Stimulated activated effector memory CD8-positive, alpha-beta T cell treated with anti-CD3 and anti-CD28 coated beads, Interleukin-12 subunit alpha, Interleukin-12 subunit beta, amount 100 ng/mL, for 72 hours (primary cell): Measurements from ENCODE around the gene PTPRA.
A peak's percentile ranks its signal among the peaks of the same experiment; 100 is the strongest.
"Not testable (repeated sequence)": the region's sequence is repeated elsewhere in the genome, so short reads cannot be mapped to it uniquely, and the experiment has no call there.

Experiments used
- ATAC-seq: fragments of 150-1000 bp; cut with Tn5 transposase; 2 replicates; pipeline ENCODE4 v1.10.0; 2021
- DNase-seq, 2 donors: peaks; one replicate each; pipeline ENCODE4 v3.0.0; 2021 to 2022; ENCODE audit warnings: low spot score in 2 of 2
- H3K27ac Mint-ChIP-seq: one replicate; pipeline ENCODE4 v1.8.0; 2022; ENCODE audit warnings: mild to moderate bottlenecking, mixed read lengths
- H3K36me3 Mint-ChIP-seq: one replicate; pipeline ENCODE4 v1.8.0; 2022; ENCODE audit warnings: mild to moderate bottlenecking, mixed read lengths
- H3K4me1 Mint-ChIP-seq: one replicate; pipeline ENCODE4 v1.8.0; 2022; ENCODE audit warnings: mixed read lengths
- H3K4me3 Mint-ChIP-seq: one replicate; pipeline ENCODE4 v1.8.0; 2022; ENCODE audit warnings: mild to moderate bottlenecking, mixed read lengths
- H3K9me3 Mint-ChIP-seq: one replicate; pipeline ENCODE4 v1.8.0; 2022; ENCODE audit warnings: mixed read lengths

PTPRA gene

GRCh38 chr20:2891343-2891742, 18.1 kb downstream of the PTPRA start:
- H3K4me1 Mint-ChIP-seq: peaks cover 62% of the 10 kb centered on the region
- peak overlapping the region; percentile 44 for H3K27ac Mint-ChIP-seq
- H3K9me3 Mint-ChIP-seq: no peaks in the 10 kb centered on the region
- ATAC-seq: no peak
- DNase-seq: no peak
- H3K4me3 Mint-ChIP-seq: no peak overlapping the region
- peaks cover 7% of the 10 kb centered on the region for H3K36me3 Mint-ChIP-seq

DNA sequence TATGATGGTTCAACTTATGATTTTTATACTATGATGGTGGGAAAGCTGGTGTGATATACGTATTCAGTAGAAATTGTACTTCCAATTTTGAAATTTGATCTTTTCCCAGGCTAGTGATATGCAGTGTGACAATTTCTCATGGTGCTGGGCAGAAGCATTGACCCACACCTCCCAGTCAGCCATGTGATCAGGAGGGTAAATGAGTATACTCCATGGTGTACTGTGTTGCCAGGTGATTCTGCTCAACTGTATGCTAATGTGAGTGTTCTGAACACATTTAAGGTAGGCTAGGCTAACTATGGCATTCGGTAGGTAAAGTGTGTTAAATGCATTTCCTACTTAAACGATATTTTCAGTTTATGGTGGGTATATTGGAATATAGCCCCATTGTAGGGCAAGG, 19.1 kb downstream of the PTPRA start:
- ATAC-seq: no peak
- Mint-ChIP-seq H3K27ac (no peak overlapping the region), H3K4me3 (no peak overlapping the region), H3K4me1 (peaks cover 64% of the 10 kb centered on the region), H3K9me3 (no peaks in the 10 kb centered on the region), H3K36me3 (peaks cover 9% of the 10 kb centered on the region)
- no peak for DNase-seq

DNA sequence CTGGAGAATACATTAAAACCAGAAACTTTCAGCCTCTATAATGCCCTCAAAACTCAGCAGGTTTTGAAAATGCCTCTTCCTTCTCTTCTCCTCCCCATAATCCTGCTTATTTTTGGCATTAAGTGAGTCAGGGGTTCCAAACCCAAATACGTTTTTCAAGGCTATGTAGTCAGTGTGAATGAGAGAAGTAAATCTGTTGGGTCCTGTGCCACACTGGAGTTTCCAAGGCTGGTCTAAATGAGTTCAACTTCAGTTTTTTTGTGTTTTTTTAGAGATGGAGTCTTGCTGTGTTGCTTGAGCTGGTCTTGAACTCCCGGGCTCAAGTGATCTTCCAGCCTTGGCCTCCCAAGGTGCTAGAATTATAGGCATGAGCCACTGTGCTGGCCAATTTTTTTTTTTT, 20.9 kb downstream of the PTPRA start:
- no peak overlapping the region for H3K4me3 Mint-ChIP-seq
- DNase-seq: no peak
- peaks cover 55% of the 10 kb centered on the region for H3K4me1 Mint-ChIP-seq
- ATAC-seq: no peak
- no peaks in the 10 kb centered on the region for H3K9me3 Mint-ChIP-seq
- no peak overlapping the region for H3K27ac Mint-ChIP-seq
- peaks cover 14% of the 10 kb centered on the region for H3K36me3 Mint-ChIP-seq

- ATAC-seq, DNase-seq, H3K27ac Mint-ChIP-seq, H3K4me3 Mint-ChIP-seq, H3K9me3 Mint-ChIP-seq: not testable (repeated sequence)
- H3K4me1 Mint-ChIP-seq: peaks cover 54% of the 10 kb centered on the region
- H3K36me3 Mint-ChIP-seq: peaks cover 19% of the 10 kb centered on the region
Observed at GRCh38 chr20:2895154-2895553, 21.9 kb downstream of the PTPRA start.

DNA sequence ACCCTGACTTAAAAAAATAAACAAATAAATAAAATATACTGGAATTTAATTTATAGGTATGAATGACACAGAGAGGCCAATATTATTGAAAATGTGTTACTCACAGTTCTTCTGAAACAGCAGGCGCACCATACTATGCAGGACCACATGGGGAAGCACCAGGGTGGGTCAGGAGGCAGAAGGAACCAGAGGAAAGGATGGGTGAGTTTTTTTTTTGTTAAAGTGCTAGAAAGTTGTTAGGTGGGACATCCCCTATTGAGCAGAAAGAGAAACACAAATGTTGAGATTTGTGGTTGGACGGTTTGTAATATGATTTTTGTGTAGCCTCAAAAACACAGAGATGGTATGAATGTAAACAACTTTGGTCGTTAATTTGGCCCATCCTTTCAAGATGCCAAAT, 26.0 kb downstream of the PTPRA start:
- Mint-ChIP-seq H3K9me3 (no peaks in the 10 kb centered on the region), H3K4me1 (peaks cover 33% of the 10 kb centered on the region), H3K27ac (no peak overlapping the region), H3K4me3 (no peak overlapping the region), H3K36me3 (peaks cover 31% of the 10 kb centered on the region)
- ATAC-seq: peak; percentile 83
- DNase-seq: no peak

- no peaks in the 10 kb centered on the region for H3K9me3 Mint-ChIP-seq
- peaks cover 31% of the 10 kb centered on the region for H3K4me1 Mint-ChIP-seq
- peaks cover 31% of the 10 kb centered on the region for H3K36me3 Mint-ChIP-seq
- DNase-seq (no peak), ATAC-seq (no peak)
- no peak overlapping the region for H3K4me3 Mint-ChIP-seq
- H3K27ac Mint-ChIP-seq: peak overlapping the region; percentile 48
Observed at GRCh38 chr20:2900845-2901592, 27.7 kb downstream of the PTPRA start.

DNA sequence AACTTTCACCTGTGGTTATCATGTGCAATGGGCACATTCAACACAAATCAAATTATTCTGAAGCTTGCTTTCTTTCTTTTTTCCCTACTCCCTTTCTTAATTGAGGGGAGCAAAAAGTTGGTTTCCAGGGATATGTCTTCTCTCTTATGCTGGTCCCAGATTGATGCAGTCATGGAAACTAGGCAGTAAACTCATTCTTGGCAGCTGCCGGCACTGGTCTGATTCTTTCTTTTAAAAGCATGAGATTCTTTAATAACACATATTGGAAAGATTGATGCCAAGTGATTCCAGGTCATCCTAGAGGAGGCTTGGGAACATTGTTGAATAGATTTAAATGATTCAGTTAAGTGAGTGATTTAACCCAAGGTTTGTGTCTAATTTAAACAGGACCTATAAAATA, 29.0 kb downstream of the PTPRA start:
- ATAC-seq (no peak), DNase-seq (no peak)
- Mint-ChIP-seq H3K4me1 (peaks cover 23% of the 10 kb centered on the region), H3K9me3 (no peaks in the 10 kb centered on the region), H3K27ac (no peak overlapping the region), H3K36me3 (peaks cover 31% of the 10 kb centered on the region), H3K4me3 (no peak overlapping the region)

GRCh38 chr20:2902818-2903217, 29.5 kb downstream of the PTPRA start:
- no peaks in the 10 kb centered on the region for H3K9me3 Mint-ChIP-seq
- H3K36me3 Mint-ChIP-seq: peaks cover 26% of the 10 kb centered on the region
- H3K27ac Mint-ChIP-seq: no peak overlapping the region
- ATAC-seq (no peak), DNase-seq (no peak)
- peaks cover 23% of the 10 kb centered on the region for H3K4me1 Mint-ChIP-seq
- H3K4me3 Mint-ChIP-seq: no peak overlapping the region

- H3K4me1 Mint-ChIP-seq: peaks cover 22% of the 10 kb centered on the region
- DNase-seq (no peak), ATAC-seq (no peak)
- peaks cover 25% of the 10 kb centered on the region for H3K36me3 Mint-ChIP-seq
- H3K4me3 Mint-ChIP-seq: no peak overlapping the region
- no peak overlapping the region for H3K27ac Mint-ChIP-seq
- no peaks in the 10 kb centered on the region for H3K9me3 Mint-ChIP-seq
Observed at GRCh38 chr20:2903686-2904085, 30.4 kb downstream of the PTPRA start.

- no peak overlapping the region for H3K4me3 Mint-ChIP-seq
- DNase-seq: no peak
- peaks cover 10% of the 10 kb centered on the region for H3K4me1 Mint-ChIP-seq
- no peak for ATAC-seq
- no peak overlapping the region for H3K27ac Mint-ChIP-seq
- H3K36me3 Mint-ChIP-seq: peaks cover 17% of the 10 kb centered on the region
- no peaks in the 10 kb centered on the region for H3K9me3 Mint-ChIP-seq
Observed at GRCh38 chr20:2907519-2907918, 34.2 kb downstream of the PTPRA start.

DNA sequence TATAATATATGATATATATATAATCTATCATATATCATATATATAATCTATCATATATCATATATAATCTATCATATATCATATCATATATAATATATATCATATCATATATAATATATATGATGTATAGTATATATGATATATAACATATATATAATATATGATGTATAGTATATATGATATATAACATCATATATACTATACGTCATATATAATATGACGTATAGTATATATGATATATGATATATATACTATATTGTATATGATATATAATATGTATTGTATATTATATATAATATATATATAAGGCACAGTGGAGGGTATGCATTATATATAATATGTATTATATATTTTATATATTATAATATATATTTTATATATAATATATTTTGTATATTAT, 36.7 kb downstream of the PTPRA start:
- Mint-ChIP-seq H3K4me3 (no peak overlapping the region), H3K4me1 (peaks cover 10% of the 10 kb centered on the region), H3K9me3 (no peaks in the 10 kb centered on the region)

DNA sequence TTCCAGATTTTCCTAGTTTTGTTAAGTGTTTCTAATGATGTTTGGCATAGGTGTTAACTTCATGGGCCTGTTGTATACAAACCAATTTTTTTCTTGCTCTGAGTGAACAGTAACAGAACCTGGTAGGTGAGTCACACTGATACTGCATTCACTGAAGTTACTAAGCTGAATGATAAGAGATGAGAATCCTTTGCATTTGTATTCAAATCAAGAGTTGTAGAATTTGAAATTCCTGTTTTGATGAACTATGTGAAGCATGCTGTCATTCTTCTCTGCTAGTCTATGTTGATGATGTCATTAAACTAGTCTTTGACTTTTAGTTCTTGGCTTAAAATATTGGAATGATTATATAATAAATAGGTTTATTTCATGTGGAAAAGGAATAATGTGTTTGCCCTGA, 37.9 kb downstream of the PTPRA start:
- ATAC-seq (peak; percentile 100), DNase-seq (peak in 1 of 2 donors; percentile 13)
- no peaks in the 10 kb centered on the region for H3K9me3 Mint-ChIP-seq
- no peak overlapping the region for H3K4me3 Mint-ChIP-seq
- peaks cover 9% of the 10 kb centered on the region for H3K36me3 Mint-ChIP-seq
- H3K27ac Mint-ChIP-seq: no peak overlapping the region
- peaks cover 10% of the 10 kb centered on the region for H3K4me1 Mint-ChIP-seq

More for the DNA sequence above, 36.7 kb downstream of the PTPRA start:
- Mint-ChIP-seq H3K36me3 (peaks cover 9% of the 10 kb centered on the region), H3K27ac (no peak overlapping the region)
- DNase-seq (no peak), ATAC-seq (no peak)

GRCh38 chr20:2914160-2914559, 40.9 kb downstream of the PTPRA start:
- no peak for DNase-seq
- H3K27ac Mint-ChIP-seq: no peak overlapping the region
- H3K36me3 Mint-ChIP-seq: peaks cover 9% of the 10 kb centered on the region
- peaks cover 16% of the 10 kb centered on the region for H3K4me1 Mint-ChIP-seq
- peak; percentile 42 for ATAC-seq
- H3K9me3 Mint-ChIP-seq: no peaks in the 10 kb centered on the region
- no peak overlapping the region for H3K4me3 Mint-ChIP-seq

DNA sequence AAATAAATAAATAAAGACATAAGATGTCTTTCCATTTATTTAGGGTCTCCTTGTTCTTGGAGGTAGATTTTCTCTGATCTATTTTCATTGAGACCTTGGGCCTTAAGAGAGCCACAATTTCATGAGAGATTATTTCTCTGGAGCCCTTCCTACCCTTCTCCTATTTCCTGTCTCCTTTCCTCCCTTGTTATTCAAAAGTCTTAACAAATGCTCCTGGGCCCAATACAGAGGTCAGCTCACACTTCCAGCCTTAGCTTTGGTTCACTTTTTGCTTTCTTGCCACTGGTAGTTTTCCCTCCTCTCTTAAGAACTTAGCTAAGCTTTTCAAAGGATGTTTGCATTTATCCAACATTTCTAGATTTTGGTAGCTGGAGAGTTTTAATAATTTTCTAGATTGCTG, 44.0 kb downstream of the PTPRA start:
- no peak for DNase-seq

DNA sequence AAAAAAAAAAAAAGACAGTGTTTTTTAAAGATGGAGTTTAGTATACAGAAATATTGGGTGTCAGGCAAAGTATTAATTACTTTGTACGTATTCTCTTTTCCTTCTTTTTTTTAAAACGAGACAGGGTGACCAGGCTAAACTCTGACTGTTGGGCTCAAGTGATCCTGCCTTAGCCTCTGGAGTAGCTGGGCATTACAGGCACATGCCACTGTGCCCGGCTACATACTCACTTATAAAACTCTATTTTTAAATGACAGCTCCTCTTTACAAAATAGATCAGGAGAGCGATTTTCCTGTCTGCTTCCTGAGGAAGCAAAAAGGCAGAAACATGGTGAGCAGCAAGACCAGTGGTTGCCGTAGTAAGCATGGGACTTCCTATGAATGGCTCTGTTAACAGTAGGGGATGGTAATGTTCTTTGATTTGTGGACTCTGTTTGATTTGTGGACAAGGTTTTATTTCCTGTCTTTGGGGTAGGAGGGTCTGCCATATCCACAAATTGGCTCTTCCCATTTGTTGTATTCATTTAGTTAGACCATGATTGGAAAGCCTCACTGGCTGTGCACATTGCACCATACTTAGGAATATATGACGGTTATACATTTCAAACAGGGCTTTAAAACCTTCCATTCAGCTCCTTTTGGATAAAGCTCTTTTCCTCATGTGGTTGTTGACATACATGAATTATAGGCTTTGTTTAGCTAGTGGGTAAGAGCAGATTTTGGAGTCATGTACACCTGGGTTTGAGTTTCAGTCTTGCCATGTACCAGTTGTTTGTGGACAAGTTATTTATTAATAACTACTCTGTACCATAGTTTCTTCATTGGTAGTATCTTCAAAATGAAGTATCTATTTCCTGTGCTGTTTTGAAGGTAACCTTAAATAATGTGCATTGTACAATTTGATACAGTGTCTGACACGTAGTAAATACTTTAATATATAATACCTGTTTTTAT, 45.1 kb downstream of the PTPRA start:
- Mint-ChIP-seq H3K9me3 (no peaks in the 10 kb centered on the region), H3K36me3 (peaks cover 9% of the 10 kb centered on the region), H3K27ac (no peak overlapping the region), H3K4me1 (peaks cover 18% of the 10 kb centered on the region), H3K4me3 (no peak overlapping the region)
- DNase-seq: no peak
- no peak for ATAC-seq

More for the DNA sequence above, 44.0 kb downstream of the PTPRA start:
- Mint-ChIP-seq H3K9me3 (no peaks in the 10 kb centered on the region), H3K36me3 (peaks cover 4% of the 10 kb centered on the region), H3K4me1 (peaks cover 18% of the 10 kb centered on the region), H3K27ac (no peak overlapping the region), H3K4me3 (no peak overlapping the region)
- ATAC-seq: no peak
